DND-41 (cell line): ENCODE data around the gene C4orf46.

Experiments
- ATAC-seq: fragments of 200-7000 bp; cut with Tn5 transposase; 3 replicates; pipeline ENCODE4 v1.9.1; 2021; ENCODE audit warnings: low read depth; ENCODE audit not compliant: insufficient read depth
- DNase-seq: peaks from one replicate; pipeline ENCODE4 v3.0.0-alpha.2; 2020
- H2AFZ ChIP-seq: 2 replicates; pipeline ENCODE4 v1.6.0; 2012; ENCODE audit warnings: low read depth, low read length
- H3K27ac ChIP-seq: 2 replicates; pipeline ENCODE4 v1.5.1; 2012; ENCODE audit warnings: low read length, inconsistent platforms
- H3K27me3 ChIP-seq: fragments of 200-600 bp; sonication (generic); 2 replicates; pipeline ENCODE4 v1.6.0; 2012; ENCODE audit warnings: low read length, mild to moderate bottlenecking, inconsistent platforms; ENCODE audit not compliant: insufficient read depth, poor library complexity
- H3K36me3 ChIP-seq: 2 replicates; pipeline ENCODE4 v1.5.1; 2012; ENCODE audit warnings: low read length, inconsistent platforms; ENCODE audit not compliant: insufficient read depth
- H3K4me1 ChIP-seq: 2 replicates; pipeline ENCODE4 v1.5.1; 2012; ENCODE audit warnings: mild to moderate bottlenecking, low read length; ENCODE audit not compliant: insufficient read depth
- H3K4me2 ChIP-seq: 2 replicates; pipeline ENCODE4 v1.6.0; 2012; ENCODE audit warnings: mild to moderate bottlenecking, moderate library complexity, low read length, inconsistent platforms; ENCODE audit not compliant: insufficient read depth
- H3K4me3 ChIP-seq, 2 experiments: fragments of 200-600 bp in 1 of 2; shearing (Covaris generic) in 1 of 2; 2 replicates each; pipeline ENCODE4 v1.5.1; 2012 to 2016; ENCODE audit warnings: inconsistent platforms in 2 of 2, low read length in 2 of 2, mild to moderate bottlenecking in 2 of 2, low read depth in 1 of 2, moderate library complexity in 1 of 2
- H3K79me2 ChIP-seq: 2 replicates; pipeline ENCODE4 v1.6.0; 2012; ENCODE audit warnings: low read length, inconsistent platforms; ENCODE audit not compliant: insufficient read depth
- H3K9ac ChIP-seq: 2 replicates; pipeline ENCODE4 v1.6.0; 2012; ENCODE audit warnings: low read depth, mild to moderate bottlenecking, inconsistent platforms, low read length, moderate library complexity
- H3K9me3 ChIP-seq: 2 replicates; pipeline ENCODE4 v1.5.1; 2012; ENCODE audit warnings: low read length, moderate library complexity, mild to moderate bottlenecking, inconsistent platforms; ENCODE audit not compliant: insufficient read depth, severe bottlenecking
- H4K20me1 ChIP-seq: 2 replicates; pipeline ENCODE4 v1.6.0; 2012; ENCODE audit warnings: low read length; ENCODE audit not compliant: insufficient read depth
- EZH2 ChIP-seq: IDR thresholded peaks from 3 replicates; pipeline ENCODE4 v1.6.1; 2012; ENCODE audit warnings: borderline replicate concordance, low read depth, mild to moderate bottlenecking, moderate library complexity, low read length, inconsistent platforms; ENCODE audit not compliant: severe bottlenecking
- TF ChIP-seq, protein P1 (sequence below): IDR thresholded peaks from 2 replicates; pipeline ENCODE4 v1.5.1; 2012; ENCODE audit warnings: borderline replicate concordance, low read length, moderate library complexity, mild to moderate bottlenecking; ENCODE audit not compliant: poor library complexity, severe bottlenecking; ENCODE audit errors: extremely low read depth

C4orf46 gene

DNA sequence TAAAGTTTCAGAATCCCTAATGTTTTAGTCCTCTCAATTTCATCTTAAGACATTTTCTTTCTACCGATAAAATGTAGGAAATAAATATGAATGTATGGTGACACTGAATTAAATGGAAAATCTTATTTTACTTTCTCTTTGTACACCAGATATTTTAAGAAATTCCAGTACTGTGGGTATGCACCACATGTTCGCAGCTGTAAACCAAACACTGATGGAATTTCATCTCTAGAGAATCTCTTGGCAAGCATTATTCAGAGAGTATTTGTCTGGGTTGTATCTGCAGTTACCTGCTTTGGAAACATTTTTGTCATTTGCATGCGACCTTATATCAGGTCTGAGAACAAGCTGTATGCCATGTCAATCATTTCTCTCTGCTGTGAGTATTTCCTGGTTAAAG lies 26.9 kb downstream of the C4orf46 start:
- no peaks in the 10 kb centered on the region for H3K79me2 ChIP-seq
- no peak overlapping the region for H3K4me2 ChIP-seq
- ATAC-seq (no peak), DNase-seq (no peak)
- H3K27me3 ChIP-seq: no peaks in the 10 kb centered on the region
- H3K9me3 ChIP-seq: no peaks in the 10 kb centered on the region
- no peak overlapping the region for H3K9ac ChIP-seq
- no peaks in the 10 kb centered on the region for H3K4me1 ChIP-seq
- no peak overlapping the region for H3K4me3 ChIP-seq
- no peak overlapping the region for H2AFZ ChIP-seq
- TF ChIP-seq, protein P1, sequence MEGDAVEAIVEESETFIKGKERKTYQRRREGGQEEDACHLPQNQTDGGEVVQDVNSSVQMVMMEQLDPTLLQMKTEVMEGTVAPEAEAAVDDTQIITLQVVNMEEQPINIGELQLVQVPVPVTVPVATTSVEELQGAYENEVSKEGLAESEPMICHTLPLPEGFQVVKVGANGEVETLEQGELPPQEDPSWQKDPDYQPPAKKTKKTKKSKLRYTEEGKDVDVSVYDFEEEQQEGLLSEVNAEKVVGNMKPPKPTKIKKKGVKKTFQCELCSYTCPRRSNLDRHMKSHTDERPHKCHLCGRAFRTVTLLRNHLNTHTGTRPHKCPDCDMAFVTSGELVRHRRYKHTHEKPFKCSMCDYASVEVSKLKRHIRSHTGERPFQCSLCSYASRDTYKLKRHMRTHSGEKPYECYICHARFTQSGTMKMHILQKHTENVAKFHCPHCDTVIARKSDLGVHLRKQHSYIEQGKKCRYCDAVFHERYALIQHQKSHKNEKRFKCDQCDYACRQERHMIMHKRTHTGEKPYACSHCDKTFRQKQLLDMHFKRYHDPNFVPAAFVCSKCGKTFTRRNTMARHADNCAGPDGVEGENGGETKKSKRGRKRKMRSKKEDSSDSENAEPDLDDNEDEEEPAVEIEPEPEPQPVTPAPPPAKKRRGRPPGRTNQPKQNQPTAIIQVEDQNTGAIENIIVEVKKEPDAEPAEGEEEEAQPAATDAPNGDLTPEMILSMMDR: no peak
- TF ChIP-seq EZH2: no peak
- no peaks in the 10 kb centered on the region for H3K36me3 ChIP-seq
- no peaks in the 10 kb centered on the region for H4K20me1 ChIP-seq
- H3K27ac ChIP-seq: no peak overlapping the region

DNA sequence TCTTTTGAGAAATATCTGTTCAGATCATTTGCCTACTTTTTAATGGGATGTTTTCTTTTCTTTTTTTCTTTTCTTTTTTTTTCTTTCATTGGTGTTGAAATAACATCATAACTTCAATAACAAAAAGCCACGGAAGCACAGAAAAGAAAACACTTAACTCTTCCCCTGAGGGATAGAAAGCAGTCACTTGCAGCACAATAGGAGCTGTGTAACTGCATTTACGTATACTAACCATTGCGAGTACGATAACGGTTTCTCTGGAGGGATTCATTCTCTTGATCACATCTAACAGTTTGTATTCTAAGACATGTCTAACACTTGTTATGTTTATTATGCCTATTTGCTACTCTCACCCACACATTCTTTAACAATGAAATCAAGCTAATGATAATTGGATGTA lies 27.3 kb downstream of the C4orf46 start:
- H3K4me1 ChIP-seq: no peaks in the 10 kb centered on the region

DNA sequence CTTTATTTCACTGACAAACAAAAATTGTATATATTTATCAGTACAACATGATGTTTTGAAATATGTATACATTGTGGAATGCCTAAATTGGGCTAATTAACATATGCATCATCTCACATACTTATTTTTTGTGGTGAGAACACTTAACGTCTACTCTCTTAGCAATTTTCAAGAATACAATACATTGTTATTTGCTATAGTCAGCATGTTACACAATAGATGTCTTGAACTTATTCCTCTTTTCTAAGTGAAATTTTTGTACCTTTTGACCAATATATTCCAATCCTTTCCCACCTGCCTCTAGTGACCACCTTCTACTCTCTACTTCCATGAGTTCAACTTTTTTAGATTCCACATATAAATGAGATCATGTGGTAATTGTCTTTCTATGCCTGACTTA lies 35.1 kb downstream of the C4orf46 start:
- DNase-seq (no peak), ATAC-seq (no peak)
- Histone ChIP-seq H3K9ac (no peak overlapping the region), H3K4me1 (no peaks in the 10 kb centered on the region), H2AFZ (no peak overlapping the region), H3K27me3 (no peaks in the 10 kb centered on the region), H3K9me3 (no peaks in the 10 kb centered on the region), H3K27ac (no peak overlapping the region), H3K4me3 (no peak overlapping the region), H3K36me3 (no peaks in the 10 kb centered on the region), H3K4me2 (no peak overlapping the region), H3K79me2 (no peaks in the 10 kb centered on the region), H4K20me1 (no peaks in the 10 kb centered on the region)
- TF ChIP-seq, protein P1: no peak

More for the DNA sequence above, 27.3 kb downstream of the C4orf46 start:
- ATAC-seq: no peak
- no peaks in the 10 kb centered on the region for H3K79me2 ChIP-seq
- H4K20me1 ChIP-seq: no peaks in the 10 kb centered on the region
- H3K9me3 ChIP-seq: no peaks in the 10 kb centered on the region
- TF ChIP-seq, protein P1: no peak
- TF ChIP-seq EZH2: no peak
- H3K27me3 ChIP-seq: no peaks in the 10 kb centered on the region
- H3K4me2 ChIP-seq: no peak overlapping the region
- H2AFZ ChIP-seq: no peak overlapping the region
- no peak overlapping the region for H3K9ac ChIP-seq
- no peak for DNase-seq
- H3K4me3 ChIP-seq: no peak overlapping the region
- H3K36me3 ChIP-seq: no peaks in the 10 kb centered on the region
- H3K27ac ChIP-seq: no peak overlapping the region

DNA sequence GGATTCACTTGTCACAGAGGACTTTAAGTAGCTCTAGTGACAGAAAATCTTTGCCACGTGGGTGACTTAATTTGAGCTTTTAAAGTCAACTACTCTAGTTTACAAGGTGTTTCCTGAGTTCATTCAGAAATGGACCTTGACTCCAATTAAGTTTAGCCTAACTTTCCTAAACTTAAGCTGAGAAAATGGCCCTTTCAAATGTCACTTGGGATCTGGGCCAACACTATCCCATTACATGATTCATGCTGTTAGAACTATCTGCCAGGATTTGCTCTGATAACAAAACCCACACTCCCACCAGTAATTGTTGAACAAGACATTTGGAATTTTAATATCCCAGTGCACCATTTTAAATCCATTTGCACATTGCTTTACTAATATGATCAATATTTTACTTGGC lies 40.8 kb downstream of the C4orf46 start:
- H3K9ac ChIP-seq: no peak overlapping the region
- DNase-seq: no peak

More for the DNA sequence above, 40.8 kb downstream of the C4orf46 start:
- H3K4me1 ChIP-seq: no peaks in the 10 kb centered on the region
- H3K27ac ChIP-seq: no peak overlapping the region
- H2AFZ ChIP-seq: no peak overlapping the region
- no peak overlapping the region for H3K4me2 ChIP-seq
- no peaks in the 10 kb centered on the region for H3K9me3 ChIP-seq
- TF ChIP-seq, protein P1: no peak
- no peak overlapping the region for H3K4me3 ChIP-seq
- no peaks in the 10 kb centered on the region for H4K20me1 ChIP-seq
- no peaks in the 10 kb centered on the region for H3K79me2 ChIP-seq
- no peaks in the 10 kb centered on the region for H3K27me3 ChIP-seq
- ATAC-seq: no peak
- no peaks in the 10 kb centered on the region for H3K36me3 ChIP-seq
